CD4-positive, alpha-beta T cell treated with Interleukin-21 for 1 hour (primary cell): Measurements from ENCODE around the gene RIPOR2.
"Not testable (repeated sequence)": the region's sequence is repeated elsewhere in the genome, so short reads cannot be mapped to it uniquely, and the experiment has no call there.

Source experiments
- DNase-seq: peaks from one replicate; pipeline ENCODE4 v3.0.0-alpha.2; 2020

Gene RIPOR2

DNA sequence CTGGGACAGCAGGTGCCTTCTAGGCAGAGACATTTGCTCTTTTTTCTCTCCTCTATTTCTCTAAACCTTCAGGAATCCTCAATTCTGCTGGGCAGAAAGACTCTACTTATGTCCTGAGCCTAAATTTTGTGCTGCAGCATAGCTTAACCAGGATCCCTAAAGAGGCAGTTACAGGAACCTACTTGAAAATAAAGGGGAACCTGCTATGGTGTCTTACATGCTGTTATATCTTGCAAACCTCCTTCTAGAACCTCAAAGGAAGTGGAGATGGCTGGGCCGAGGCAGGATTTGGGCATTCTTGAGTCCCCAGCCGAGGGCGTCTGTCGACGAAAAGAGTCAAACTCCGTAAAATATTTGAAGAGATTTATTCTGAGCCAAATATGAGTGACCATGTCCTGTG lies 178.1 kb downstream of the RIPOR2 start:
- no peak for DNase-seq

DNA sequence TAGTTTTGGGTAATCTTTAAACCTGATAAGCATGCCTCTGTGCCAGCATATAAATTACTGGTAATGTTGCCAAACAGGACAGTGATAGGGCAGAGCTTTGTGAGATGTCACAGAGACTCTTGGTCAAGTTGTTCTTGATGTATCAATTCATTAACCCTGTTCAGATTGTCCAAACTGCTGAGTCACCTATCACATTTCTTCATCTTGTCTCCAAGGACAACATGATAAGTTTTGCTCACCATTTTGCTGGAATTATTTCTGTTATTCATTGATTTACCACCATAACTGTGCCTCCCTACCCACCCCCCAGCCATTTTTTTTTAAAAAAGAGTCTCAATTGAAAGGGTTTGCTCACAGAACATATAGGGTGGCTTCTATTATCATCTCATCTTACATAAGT lies 180.5 kb downstream of the RIPOR2 start:
- DNase-seq: no peak

DNA sequence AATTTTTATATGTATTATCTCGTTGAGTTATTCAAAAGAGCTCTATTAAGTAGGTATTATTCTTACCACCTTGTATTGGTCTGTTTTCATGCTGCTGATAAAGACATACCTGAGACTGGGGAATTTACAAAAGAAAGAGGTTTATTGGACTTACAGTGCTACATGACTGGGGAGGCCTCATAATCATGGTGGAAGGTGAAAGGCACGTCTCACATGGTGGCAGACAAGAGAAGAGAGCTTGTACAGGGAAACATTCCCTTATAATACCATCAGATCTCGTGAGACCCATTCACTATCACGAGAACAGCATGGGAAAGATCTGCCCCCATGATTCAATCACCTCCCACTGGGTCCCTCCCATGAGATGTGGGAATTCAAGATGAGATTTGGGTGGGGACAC lies 181.4 kb downstream of the RIPOR2 start:
- DNase-seq: not testable (repeated sequence)
